MM.1S (cell line): ENCODE measurements around the gene LDLRAD4.

Source experiments
- CTCF ChIP-seq: fragments of 300-600 bp; sonication (generic); IDR thresholded peaks from 2 replicates; pipeline ENCODE4 v1.5.1; 2016; ENCODE audit warnings: antibody characterized with exemption, low read length, mixed read lengths
- EZH2 ChIP-seq: fragments of 300-600 bp; sonication (generic); optimal IDR thresholded peaks from 2 replicates; pipeline ENCODE3; 2017; ENCODE audit warnings: low read depth, mild to moderate bottlenecking, antibody characterized with exemption, low read length, mixed read lengths
- EZH2phosphoT487 ChIP-seq: fragments of 300-600 bp; sonication (generic); IDR thresholded peaks from 2 replicates; pipeline ENCODE4 v1.6.1; 2018; ENCODE audit warnings: antibody characterized with exemption, low read length

- TF ChIP-seq EZH2 (no peak), CTCF (no peak), EZH2phosphoT487 (no peak)
Measured at GRCh38 chr18:13183359-13183758, 35.2 kb upstream of the LDLRAD4 start.
